Adrenal gland (tissue), 5 donors: ENCODE results near the gene CACYBP.

Source experiments
- CTCF ChIP-seq, 6 experiments: fragments of 450-650 bp in 4 of 6; fragments of 200-600 bp in 2 of 6; sonication (generic) in 1 of 6; IDR thresholded peaks; 1 replicate in 5 of 6; 2 replicates in 1 of 6; pipeline versions ENCODE4 v1.5.1 to v1.8.0; 2016 to 2021; ENCODE audit warnings: antibody characterized with exemption in 6 of 6, mild to moderate bottlenecking in 2 of 6, moderate library complexity in 1 of 6
- POLR2A ChIP-seq, 2 donors: fragments of 450-650 bp; IDR thresholded peaks; one replicate each; pipeline ENCODE4 v1.6.1; 2017; ENCODE audit warnings: antibody characterized with exemption in 2 of 2, mild to moderate bottlenecking in 2 of 2, moderate library complexity in 1 of 2
- donor health status: DM: no; HTN: no; CAD: no.

GRCh38 chr1:175009532-175009931, 9.8 kb downstream of the CACYBP start:
- TF ChIP-seq CTCF (IDR thresholded peaks at IDR 0.05) (no peak), POLR2A (IDR thresholded peaks at IDR 0.05) (no peak)
